HG02588 (cell line): Measurements from ENCODE around the gene WDR46.
A peak's percentile ranks its signal among the peaks of the same experiment; 100 is the strongest.
"Not testable (repeated sequence)": the region's sequence is repeated elsewhere in the genome, so short reads cannot be mapped to it uniquely, and the experiment has no call there.

Source experiments
- ATAC-seq: cut with Tn5 transposase; IDR thresholded peaks from one replicate; pipeline ENCODE4 v1.9.1; 2021; ENCODE audit warnings: mild to moderate bottlenecking, moderate library complexity; ENCODE audit not compliant: unreplicated experiment

Gene WDR46

DNA sequence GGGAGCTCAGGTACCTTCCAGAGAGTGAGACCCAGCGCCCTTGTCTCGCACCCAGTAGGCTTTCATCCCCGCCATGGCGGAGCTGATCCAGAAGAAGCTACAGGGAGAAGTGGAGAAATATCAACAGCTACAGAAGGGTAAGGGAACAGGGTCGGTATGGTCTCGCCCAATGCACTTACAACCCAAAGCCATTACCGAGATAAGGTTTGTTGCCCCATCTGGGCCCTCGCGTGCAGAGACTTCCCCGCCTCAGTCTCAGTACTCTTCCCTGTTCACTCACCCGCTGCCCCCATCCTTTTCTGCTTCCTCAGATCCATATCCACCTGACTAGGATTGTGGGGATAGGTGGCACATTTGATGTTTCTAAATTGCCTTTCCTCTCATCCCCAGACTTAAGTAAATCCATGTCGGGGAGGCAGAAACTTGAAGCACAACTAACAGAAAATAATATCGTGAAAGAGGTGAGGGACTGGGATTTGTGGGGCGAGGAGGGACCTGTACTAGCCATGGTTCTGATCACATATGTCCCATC is 811 bp upstream of the WDR46 start:
- peak; percentile 7 for ATAC-seq

DNA sequence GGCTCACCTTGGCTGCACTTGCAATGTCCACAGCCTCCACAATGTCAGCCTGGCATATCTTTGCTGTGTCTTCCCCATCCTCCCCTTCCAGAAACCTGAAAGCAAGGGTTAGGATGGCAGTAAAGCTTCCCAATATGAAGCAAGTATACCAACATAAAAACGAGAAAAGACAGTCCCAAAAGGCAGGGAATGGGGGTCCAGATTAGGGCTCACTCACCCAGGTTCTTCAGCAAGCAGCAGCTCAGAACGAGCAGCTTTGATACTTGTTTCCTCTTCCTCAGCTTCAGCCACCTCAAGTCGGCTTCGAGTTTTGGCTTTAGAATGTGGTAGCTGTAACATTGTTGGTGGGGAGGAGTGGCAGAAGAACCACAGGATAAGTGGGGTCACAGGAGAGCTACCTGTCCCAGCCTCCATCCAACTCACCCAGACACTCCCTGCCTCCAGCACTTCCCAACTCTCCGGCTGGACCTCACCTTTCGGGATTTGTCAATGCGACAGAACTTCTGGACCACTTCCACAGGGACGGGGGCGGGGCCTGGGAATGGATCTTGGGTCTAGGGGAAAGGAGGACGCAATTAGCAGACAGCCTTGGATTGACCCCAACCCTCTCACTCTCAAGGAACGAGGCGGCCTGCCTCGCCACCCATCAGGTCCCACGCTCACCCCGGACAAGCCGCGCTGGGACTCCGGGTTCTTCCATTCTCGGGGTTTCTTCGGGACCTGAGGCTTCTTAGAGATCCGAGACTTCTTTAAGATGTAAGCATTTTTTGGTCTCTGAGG is 708 bp downstream of the WDR46 start:
- ATAC-seq, result no peak

DNA sequence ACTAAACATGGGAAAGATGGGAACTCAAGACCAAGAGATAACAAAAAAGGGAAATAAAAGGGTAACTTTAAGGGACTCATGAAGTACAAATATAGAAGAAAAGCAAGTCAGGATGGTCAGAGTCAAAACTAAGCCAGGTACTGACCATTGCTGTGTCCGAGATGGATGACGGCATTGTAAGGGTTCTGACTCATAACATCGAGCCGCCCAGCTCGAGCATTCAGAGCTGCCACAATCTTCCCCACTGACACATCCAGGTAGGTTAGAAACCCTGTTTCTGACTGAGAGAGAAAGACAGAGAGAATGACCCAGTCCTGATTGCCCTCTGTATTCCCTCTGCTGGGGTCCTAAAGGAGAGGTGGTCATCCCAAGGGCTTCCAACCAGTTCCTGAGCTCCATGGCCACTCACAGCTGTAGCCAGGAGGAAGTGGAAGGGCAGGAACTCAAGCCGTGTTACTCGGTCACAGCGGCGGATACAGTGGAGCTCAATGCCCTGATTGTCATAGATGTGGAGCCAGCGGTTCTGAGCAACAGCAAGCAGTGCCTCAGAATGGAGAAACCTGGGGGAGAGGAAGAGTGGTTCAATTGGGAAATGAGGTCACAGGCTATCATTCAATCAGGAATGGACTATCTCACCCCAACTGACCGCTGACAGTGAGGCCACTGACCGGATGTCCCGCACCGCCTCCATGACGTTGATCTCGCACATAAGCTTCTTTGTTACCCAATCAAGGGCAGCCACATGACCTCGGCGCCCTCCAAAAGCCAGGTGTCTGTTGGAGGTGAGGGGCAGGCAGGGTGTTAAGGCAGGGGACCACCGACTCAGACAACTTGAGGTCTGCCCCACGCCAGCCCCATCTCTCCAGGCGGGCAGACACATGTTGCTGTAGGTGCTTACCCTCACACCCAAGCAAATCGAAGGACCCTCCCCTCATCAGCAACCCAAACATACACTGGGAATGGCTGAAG is 1.8 kb downstream of the WDR46 start:
- ATAC-seq, result no peak

DNA sequence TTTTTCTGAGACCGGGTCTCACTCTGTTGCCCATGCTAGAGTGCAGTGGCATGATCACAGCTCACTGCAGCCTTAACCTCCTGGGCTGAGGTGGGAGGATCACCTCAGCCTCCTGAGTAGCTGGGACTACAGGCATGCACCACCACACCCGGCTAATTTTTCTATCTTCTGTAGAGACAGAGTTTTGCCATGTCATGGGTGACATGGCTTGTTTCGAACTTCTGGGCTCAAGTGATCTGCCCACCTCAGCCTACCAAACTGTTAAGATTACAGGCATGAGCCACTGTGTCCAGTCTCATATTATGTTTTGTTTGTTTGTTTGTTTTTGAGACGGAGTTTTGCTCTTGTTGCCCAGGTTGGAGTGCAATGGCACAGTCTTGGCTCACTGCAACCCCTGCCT is 3.8 kb downstream of the WDR46 start:
- ATAC-seq, result not testable (repeated sequence)

DNA sequence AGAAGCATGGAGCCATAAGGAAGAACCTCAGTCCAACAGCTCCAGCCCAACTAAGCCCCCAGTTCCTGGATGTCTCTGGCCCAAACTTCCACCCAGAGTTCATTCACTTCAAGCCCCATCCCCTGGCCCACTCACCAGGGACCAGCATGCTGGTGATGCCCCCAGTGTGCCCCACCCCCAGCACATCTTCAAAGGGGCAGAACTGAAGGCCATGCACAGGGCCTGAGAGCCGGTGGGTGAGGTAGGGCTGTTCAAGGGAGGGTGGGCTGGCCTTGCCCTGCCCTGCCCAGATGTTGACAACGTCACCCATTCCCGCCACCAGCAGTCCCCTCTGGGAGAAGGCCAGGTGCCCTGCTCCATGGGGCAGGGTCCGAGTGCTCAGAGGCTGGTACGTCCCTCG is 8.5 kb downstream of the WDR46 start:
- ATAC-seq, result no peak

DNA sequence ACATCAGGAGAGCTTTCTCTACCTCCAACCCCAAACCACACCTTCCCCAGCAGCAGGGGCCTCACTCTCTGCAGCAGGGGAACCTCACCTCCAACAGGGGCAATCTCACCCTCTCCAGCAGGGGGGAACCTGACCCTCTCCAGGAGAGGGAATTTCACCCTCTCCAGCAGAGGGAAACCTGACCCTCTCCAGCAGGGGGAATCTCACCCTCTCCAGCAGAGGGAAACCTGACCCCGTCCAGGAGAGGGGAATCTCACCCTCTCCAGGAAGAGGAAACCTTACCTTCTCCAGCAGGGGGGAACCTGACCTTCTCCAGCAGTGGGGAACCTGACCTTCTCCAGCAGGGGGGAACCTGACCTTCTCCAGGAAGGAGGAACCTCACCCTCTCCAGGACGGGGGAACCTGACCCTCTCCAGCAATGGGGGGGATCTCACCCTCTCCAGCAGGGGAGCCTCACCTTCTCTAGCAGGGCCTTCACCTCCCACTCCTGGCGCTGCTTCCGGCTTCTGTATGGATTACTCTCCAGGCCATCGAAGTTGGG is 9.0 kb downstream of the WDR46 start:
- no peak for ATAC-seq

DNA sequence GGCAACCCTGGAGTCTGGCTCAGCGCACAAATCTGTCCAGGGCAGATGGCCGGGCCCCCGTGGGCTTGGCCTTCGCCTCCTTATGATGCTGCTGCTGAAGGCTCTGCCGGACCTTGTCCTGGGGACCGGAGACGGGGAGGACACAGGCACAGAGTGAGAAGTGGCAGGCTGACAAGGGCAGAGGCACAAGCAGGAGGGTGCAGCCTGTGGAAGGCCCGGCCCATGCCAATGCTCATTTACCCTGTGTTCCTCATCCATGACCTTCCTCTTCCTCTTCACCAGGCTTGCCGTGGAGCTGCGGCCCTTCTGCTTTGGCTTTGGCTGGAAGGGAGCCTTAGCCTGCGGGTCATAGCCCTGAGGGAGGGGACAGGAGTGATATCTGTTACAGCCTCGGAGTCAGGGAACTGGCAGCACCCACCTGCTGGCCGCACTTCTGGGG is 9.8 kb downstream of the WDR46 start:
- ATAC-seq, result no peak

DNA sequence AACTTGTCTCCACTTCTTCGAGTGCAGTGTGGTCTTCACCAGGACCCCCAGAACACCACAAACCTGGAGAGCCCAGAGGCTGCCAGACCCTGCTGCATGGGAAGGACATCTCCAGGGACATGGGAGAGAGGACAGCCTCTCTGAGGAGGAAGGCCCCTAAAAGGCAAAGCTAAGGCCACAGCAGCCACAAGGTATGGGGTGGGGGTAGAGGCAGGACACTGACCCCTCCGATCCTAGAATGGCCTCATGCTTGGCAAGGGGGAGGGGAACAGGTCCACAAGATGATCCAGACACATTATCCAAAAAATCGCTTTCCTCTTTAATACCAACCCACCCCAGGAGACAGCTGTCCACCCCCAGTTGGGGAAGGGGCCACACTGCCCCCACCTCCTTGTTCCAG is 10.2 kb downstream of the WDR46 start:
- ATAC-seq, result no peak

DNA sequence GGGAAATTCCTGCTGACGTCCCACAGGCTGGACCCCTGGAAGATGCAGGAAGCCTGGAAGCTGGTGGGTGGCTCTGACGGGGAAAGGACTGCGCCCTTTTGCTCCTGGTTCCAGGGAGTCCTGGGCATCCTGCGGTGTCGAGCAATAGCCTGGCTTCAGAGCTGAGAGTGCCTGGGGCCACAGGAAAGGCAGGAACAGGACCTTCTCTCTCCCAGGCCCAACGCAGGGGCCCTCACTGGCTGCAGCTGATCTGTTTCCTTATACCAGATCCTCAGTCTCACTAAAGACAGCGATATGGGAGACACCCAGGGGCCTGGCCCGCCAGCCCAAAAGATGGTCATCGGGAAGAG is 10.7 kb downstream of the WDR46 start:
- ATAC-seq, result no peak

DNA sequence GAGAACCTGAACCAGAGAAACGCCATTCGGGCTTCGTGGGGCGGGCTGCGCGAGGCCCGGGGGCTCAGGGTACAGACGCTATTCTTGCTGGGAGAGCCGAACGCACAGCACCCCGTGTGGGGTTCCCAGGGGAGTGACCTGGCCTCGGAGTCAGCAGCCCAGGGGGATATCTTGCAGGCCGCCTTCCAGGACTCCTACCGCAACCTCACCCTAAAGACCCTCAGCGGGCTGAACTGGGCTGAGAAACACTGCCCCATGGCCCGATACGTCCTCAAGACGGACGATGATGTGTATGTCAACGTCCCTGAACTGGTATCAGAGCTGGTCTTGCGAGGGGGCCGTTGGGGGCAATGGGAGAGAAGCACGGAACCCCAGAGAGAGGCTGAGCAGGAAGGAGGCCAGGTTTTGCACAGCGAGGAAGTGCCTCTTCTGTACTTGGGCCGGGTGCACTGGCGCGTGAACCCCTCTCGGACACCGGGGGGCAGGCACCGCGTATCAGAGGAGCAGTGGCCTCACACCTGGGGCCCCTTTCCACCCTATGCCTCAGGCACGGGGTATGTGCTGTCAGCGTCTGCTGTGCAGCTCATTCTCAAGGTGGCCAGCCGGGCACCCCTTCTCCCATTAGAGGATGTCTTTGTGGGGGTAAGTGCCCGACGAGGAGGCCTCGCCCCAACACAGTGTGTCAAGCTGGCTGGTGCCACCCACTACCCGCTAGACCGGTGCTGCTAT is 11.2 kb downstream of the WDR46 start:
- ATAC-seq, result no peak

DNA sequence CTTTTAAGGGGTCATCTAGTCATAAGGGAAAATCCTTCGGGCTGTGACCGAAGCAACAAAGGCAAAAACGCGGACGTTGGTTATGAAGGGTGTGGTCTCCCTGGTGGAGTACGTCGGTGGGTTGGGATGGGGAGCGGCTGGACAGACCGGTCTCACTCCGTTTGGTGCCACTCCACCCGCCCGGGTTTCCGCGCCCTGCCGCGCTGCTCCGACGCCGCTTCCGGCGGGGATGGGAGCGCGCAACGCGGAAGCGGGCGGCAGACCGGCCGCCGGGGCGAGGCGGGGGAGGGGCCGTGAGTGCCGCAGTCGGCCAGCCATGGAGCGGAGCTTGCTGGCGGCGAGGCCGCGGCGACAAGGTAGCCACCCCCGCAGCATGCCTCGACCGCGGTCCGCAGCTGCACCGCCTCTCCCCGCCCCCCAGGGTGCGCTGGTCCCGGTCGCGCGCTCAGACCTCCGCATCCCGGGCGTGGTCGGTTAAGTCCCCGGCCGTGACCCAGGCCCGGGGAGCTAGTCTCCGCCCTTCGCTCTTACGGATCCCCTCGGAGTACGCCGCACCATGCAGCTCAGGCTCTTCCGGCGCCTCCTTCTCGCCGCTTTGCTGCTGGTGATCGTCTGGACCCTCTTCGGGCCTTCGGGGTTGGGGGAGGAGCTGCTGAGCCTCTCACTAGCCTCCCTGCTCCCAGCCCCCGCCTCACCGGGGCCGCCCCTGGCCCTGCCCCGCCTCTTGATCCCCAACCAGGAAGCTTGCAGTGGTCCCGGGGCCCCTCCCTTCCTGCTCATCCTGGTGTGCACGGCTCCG is 12.0 kb downstream of the WDR46 start, which contains the start of gene B3GALT4:
TSS of gene B3GALT4 (plus strand) at position 260 of the 799 bp plus-strand sequence. CDS start at position 557, 297 bp downstream.
- ATAC-seq, result peak; percentile 48

DNA sequence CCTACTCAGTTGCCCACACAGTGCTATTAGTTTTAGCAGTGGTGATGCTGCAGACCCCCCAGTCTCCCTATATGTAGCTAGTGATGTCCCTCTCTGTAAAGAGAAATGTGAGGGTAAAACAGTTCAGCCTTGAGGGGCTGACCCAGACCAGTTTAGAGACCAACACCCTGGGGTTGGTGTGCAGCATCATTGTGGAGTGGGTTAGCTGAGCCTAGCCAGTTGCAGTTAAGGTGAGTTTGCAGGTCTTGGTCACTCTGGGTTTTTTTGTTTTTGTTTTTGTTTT is 12.5 kb downstream of the WDR46 start:
- no peak for ATAC-seq

DNA sequence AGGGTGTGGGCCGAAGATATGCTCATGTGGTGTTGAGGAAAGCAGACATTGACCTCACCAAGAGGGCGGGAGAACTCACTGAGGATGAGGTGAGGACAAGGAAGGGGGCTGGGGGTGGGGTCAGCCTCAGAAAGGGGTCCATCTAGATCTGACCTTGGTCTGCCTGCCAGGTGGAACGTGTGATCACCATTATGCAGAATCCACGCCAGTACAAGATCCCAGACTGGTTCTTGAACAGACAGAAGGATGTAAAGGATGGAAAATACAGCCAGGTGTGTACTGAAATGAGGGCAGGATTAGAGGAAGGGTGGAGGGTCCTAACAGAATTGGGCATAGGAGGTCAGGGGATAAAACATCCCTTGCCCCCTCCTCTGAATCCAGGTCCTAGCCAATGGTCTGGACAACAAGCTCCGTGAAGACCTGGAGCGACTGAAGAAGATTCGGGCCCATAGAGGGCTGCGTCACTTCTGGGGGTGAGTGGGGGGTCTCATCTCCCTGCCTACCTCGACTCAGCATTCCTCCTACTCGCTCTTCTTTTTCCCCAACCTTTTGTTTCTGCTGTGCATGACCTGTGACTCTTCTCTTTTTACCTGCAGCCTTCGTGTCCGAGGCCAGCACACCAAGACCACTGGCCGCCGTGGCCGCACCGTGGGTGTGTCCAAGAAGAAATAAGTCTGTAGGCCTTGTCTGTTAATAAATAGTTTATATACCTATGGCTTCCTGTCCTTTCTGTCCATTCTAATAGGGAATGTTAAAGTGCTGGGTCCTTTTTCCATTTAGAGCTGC is 13.1 kb downstream of the WDR46 start:
- ATAC-seq, result not testable (repeated sequence)

DNA sequence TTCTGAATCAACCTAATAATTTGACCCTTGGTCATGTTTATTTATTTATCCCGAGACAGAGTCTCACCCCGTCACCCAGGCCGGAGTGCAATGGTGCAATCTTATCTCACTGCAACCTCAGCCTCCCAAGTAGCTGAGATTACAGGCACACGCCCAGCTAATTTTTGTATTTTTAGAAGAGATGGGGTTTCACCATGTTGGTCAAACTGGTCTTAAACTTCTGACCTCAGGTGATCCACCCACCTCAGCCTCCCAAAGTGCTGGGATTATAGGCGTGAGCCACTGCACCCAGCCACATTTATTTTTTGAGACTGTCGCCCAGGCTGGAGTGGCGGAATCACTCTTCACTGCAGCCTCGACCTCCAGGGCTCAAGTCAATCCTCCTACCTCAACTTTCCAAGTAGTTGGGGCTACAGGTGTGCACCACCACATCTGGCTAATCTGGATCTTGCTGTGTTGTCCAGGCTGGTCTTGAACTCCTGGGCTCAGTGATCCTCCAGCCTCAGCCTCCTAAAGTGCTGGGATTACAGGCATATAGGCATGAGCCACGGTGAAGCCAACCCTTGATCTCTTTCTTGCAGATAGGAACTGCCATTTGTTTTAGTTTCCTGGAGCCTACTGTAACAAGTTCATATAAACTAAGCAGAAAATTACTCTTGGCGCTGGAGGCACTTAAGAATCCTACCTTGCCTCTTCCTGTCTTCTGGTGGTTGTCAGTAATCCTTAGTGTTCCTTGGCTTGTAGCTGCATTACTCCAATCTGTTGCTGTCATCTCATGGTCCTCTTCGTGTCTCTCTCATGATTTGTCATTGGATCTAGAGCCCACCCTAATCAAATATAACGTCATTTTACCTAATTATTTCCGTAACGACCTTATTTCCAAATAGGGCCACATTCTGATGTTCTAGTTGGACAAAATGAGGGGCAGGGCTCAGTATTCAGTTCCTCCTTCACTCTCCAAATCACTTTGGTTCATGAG is 14.8 kb downstream of the WDR46 start:
- no peak for ATAC-seq

DNA sequence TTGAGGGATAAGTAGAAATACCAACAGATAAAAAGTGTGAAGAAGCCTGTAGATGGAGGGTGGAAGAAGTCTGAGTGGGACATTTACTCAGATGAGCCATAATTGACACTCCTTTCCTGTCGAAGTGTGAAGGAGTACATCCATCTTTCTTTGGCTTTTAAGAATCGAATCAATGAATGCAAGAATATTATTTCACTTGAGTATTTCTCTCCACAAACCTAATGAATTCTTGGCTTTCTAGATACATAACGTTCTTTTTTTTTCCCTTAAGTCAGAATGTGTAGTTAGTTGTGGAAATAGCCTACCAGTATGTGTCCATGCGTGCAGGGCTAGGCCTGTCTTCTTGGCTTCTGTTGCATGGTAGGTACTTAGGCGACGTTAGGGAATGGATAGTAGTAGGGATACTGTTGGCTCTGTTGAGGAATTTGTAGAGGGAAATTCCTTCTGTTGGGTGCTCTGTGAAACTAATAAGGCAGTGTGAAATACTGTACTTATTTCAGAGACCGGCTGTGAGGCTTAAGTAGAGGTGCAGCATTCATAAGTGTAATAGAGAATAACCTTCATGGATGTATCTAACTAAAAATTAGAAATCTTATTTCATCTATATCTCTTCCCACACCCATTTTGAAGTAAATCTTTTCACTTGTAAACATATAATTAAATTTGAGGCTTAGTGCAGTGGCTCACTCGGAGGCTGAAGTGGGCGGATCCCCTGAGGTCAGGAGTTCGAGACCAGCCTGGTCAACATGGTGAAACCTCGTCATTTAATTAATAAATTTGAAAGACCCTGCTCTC is 15.7 kb downstream of the WDR46 start:
- ATAC-seq, result no peak

DNA sequence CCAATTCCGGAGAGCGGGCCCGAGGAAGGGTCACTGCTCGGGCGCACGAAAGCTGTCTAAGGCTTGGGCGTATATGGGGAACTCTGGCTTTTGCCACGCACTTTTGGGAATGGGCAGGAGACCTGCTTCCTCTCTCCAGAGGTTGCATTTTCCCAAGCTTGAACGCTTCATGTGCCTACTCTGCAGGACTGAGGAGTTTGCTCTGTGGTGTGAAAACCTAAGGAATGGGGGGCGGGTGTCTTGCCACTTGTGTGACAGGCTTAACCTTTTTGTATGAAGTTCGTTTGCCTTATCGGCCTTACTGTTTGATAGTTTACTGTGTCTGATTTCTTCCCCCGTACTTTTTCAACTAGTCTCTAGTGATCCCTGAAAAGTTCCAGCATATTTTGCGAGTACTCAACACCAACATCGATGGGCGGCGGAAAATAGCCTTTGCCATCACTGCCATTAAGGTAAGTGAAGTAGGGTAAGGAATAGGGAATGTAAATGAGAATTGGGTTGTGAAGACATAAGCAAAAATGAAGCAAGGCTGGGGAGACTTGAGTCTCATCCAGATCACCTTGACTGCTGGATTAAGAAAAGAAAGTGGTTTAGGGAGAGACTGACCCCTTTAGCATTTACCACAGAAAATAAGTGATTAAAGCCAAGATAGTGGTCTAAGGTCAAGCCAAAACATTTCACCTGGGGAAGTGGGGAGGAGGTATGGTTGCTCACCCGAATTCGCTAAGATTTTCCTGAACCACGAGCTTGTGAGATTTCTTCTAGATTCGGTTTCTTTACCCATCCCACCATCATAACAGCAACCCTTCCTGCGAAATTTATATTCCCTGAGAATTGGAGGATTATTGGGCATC is 16.5 kb downstream of the WDR46 start:
- ATAC-seq, result no peak
